B cell (primary cell): ENCODE data around the gene P2RX5. TPM values are rescaled to one million over a fixed set of nuclear protein-coding genes. Genes with fewer than 3 reads are reported as not detected.

ENCODE experiments used
- ATAC-seq: fragments of 200-7000 bp; cut with Tn5 transposase; one replicate; pipeline ENCODE4 v1.10.0; 2021; ENCODE audit warnings: low read depth, mild to moderate bottlenecking, moderate number of reproducible peaks, moderate library complexity
- CTCF ChIA-PET: fragments of 350-600 bp; sonication (Branson Sonifier 250); formaldehyde crosslinking; loops from one replicate; lab custom pipeline; 2021; ENCODE audit warnings: antibody characterized with exemption, inconsistent platforms; lab: Charles Lee
- POLR2A ChIA-PET: fragments of 350-600 bp; sonication (Branson Sonifier 250); formaldehyde crosslinking; loops from one replicate; lab custom pipeline; 2021; ENCODE audit warnings: antibody characterized with exemption; lab: Charles Lee
- DNase-seq: peaks from one replicate; pipeline ENCODE4 v3.0.0; 2013
- H2AFZ ChIP-seq: 2 replicates; pipeline ENCODE4 v1.6.1; 2012; ENCODE audit warnings: mild to moderate bottlenecking, low read depth, low read length; ENCODE audit not compliant: insufficient read depth, poor library complexity, severe bottlenecking
- H3K27ac ChIP-seq, 2 donors: 1 replicate in 1 of 2; 2 replicates in 1 of 2; pipeline ENCODE4 v1.5.1; 2012 to 2013; ENCODE audit warnings: low read length in 2 of 2, mild to moderate bottlenecking in 2 of 2, moderate library complexity in 1 of 2
- H3K27me3 ChIP-seq, 4 experiments: fragments of 200-600 bp in 1 of 4; sonication (generic) in 1 of 4; replicated peaks in 1 of 4; 1 replicate in 2 of 4; 2 replicates in 2 of 4; pipeline versions ENCODE4 v1.6.1 to v1.7.0; 2013 to 2016; ENCODE audit warnings: low read length in 3 of 4, mild to moderate bottlenecking in 2 of 4, mixed read lengths in 1 of 4, moderate library complexity in 1 of 4; ENCODE audit not compliant: insufficient read depth in 4 of 4, control insufficient read depth in 3 of 4; ENCODE audit errors: control extremely low read depth in 1 of 4
- H3K36me3 ChIP-seq, 2 experiments: replicated peaks in 1 of 2; 1 replicate in 1 of 2; 2 replicates in 1 of 2; pipeline versions ENCODE4 v1.6.1 to v1.7.1; 2013; ENCODE audit warnings: low read length in 1 of 2; ENCODE audit not compliant: insufficient read depth in 2 of 2, control insufficient read depth in 1 of 2; ENCODE audit errors: control extremely low read depth in 1 of 2, extremely low read depth in 1 of 2
- H3K4me1 ChIP-seq, 2 donors: fragments of 200-600 bp in 1 of 2; sonication (generic) in 1 of 2; 1 replicate in 1 of 2; 2 replicates in 1 of 2; pipeline versions ENCODE4 v1.5.1 to v1.6.1; 2013 to 2017; ENCODE audit warnings: low read length in 2 of 2; ENCODE audit not compliant: control insufficient read depth in 2 of 2, insufficient read depth in 2 of 2
- H3K4me2 ChIP-seq: replicated peaks from 2 replicates; pipeline ENCODE3; 2012; ENCODE audit warnings: mild to moderate bottlenecking, low read depth, low read length; ENCODE audit not compliant: poor library complexity, severe bottlenecking
- H3K4me3 ChIP-seq, 5 experiments: fragments of 200-600 bp in 1 of 5; sonication (generic) in 1 of 5; 1 replicate in 3 of 5; 2 replicates in 2 of 5; pipeline versions ENCODE4 v1.5.1 to v1.7.0; 2011 to 2016; ENCODE audit warnings: low read length in 4 of 5, mild to moderate bottlenecking in 4 of 5, low read depth in 2 of 5, control low read depth in 1 of 5, moderate library complexity in 1 of 5; ENCODE audit not compliant: insufficient read depth in 1 of 5; ENCODE audit errors: control extremely low read depth in 1 of 5, extremely low read depth in 1 of 5
- H3K79me2 ChIP-seq: fragments of 200-600 bp; sonication (generic); one replicate; pipeline ENCODE4 v1.6.0; 2016; ENCODE audit warnings: low read length; ENCODE audit not compliant: control insufficient read depth, insufficient read depth
- H3K9ac ChIP-seq: fragments of 200-600 bp; sonication (generic); 2 replicates; pipeline ENCODE4 v1.6.1; 2017; ENCODE audit warnings: mild to moderate bottlenecking, low read length, moderate library complexity
- H3K9me3 ChIP-seq, 3 donors: one replicate each; pipeline versions ENCODE4 v1.6.1 to v1.7.1; 2013; ENCODE audit warnings: low read length in 2 of 3; ENCODE audit not compliant: control insufficient read depth in 2 of 3, insufficient read depth in 1 of 3; ENCODE audit errors: control extremely low read depth in 1 of 3
- H4K20me1 ChIP-seq: 2 replicates; pipeline ENCODE4 v1.6.0; 2012; ENCODE audit warnings: mild to moderate bottlenecking, low read length; ENCODE audit not compliant: insufficient read depth, control insufficient read depth, poor library complexity, severe bottlenecking
- H3K27ac Mint-ChIP-seq: one replicate; pipeline ENCODE4 v1.8.0; 2021; ENCODE audit warnings: mixed read lengths
- H3K27me3 Mint-ChIP-seq: one replicate; pipeline ENCODE4 v1.8.0; 2021; ENCODE audit warnings: mixed read lengths
- H3K4me1 Mint-ChIP-seq: one replicate; pipeline ENCODE4 v1.8.0; 2021; ENCODE audit warnings: mixed read lengths
- H3K4me3 Mint-ChIP-seq: one replicate; pipeline ENCODE4 v1.8.0; 2021; ENCODE audit warnings: mixed read lengths
- H3K9me3 Mint-ChIP-seq: one replicate; pipeline ENCODE4 v1.8.0; 2022; ENCODE audit warnings: mixed read lengths; ENCODE audit not compliant: insufficient read depth
- CTCF ChIP-seq: fragments of 200-600 bp; IDR thresholded peaks from one replicate; pipeline ENCODE4 v1.8.0; 2022; ENCODE audit warnings: antibody characterized with exemption, mild to moderate bottlenecking
- EZH2 ChIP-seq: IDR thresholded peaks from 2 replicates; pipeline ENCODE4 v1.6.1; 2012; ENCODE audit warnings: borderline replicate concordance, low read depth, mild to moderate bottlenecking, moderate library complexity, low read length; ENCODE audit not compliant: insufficient read depth, poor library complexity, severe bottlenecking
- WGBS: methylation state at CpG from one replicate; pipeline ENCODE4 v1.1.5; 2013; ENCODE audit warnings: missing lambda C conversion rate; ENCODE audit not compliant: insufficient coverage; 5-methylcytosine and 5-hydroxymethylcytosine counted together
- intact Hi-C: fragments of 100-400 bp; cut with micrococcal nuclease; formaldehyde crosslinking; loops from one replicate; pipeline ENCODE4 v1.10.0; 2022
- polyA plus RNA-seq: library from polyadenylated mRNA; depleted of rRNA; stranded (reverse); fragments of >200 nt; gene quantifications from 2 replicates; pipeline ENCODE4 v1.2.3, GENCODE V29; 2012
- total RNA-seq, 2 donors: library from RNA; stranded (reverse); fragments of 120-200 nt in 1 of 2; gene quantifications; 1 replicate in 1 of 2; 2 replicates in 1 of 2; pipeline versions ENCODE4 v1.2.3 to v1.2.4, GENCODE V29; 2013 to 2022

P2RX5 gene
- total and polyA plus RNA-seq, 2 donors (not counting 1 experiment from before 2014, with no cell fraction given) = 405 to 745 TPM

DNA sequence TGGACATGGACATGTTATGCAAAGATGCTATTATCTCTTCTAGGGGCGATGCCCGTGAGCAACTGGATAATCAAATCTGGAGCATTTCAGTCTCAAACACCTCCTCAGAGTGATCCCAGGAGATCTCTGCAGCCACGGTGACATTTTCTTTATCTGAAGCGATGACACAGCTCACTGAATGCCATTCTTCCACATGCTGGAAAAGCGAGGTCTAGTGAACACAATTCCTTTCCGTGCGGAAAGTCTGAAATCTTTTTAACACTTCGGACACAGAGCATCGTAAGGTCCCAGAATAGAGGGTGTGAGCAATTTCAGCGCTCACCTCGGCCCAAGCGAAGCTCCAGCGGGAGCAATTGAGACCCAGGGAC lies 27.2 kb upstream of the P2RX5 start:
- Mint-ChIP-seq H3K9me3 (no peaks in the 10 kb centered on the region), H3K27me3 (no peaks in the 10 kb centered on the region), H3K27ac (peak overlapping the region; percentile 94), H3K4me1 (peaks cover 64% of the 10 kb centered on the region), H3K4me3 (peak overlapping the region; percentile 96)
- TF ChIP-seq CTCF (no peak), EZH2 (no peak)
- intact Hi-C loops = loop anchor here (1.0 to 2.0 kb wide), 4 partner anchors 12 to 40 kb away; partner anchors contain the start of gene P2RX5
- no peak for DNase-seq
- no peak for ATAC-seq
- H3K27me3 ChIP-seq = no peaks in the 10 kb centered on the region
- H3K36me3 ChIP-seq = peaks cover 4 to 18% of the 10 kb centered on the region in 2 experiments
- peaks cover 48 to 74% of the 10 kb centered on the region in 2 donors for H3K4me1 ChIP-seq
- peak overlapping the region; percentile 89 for H2AFZ ChIP-seq
- H3K27ac ChIP-seq = peak overlapping the region; percentile 49 to 78
- peak overlapping the region; percentile 76 to 96 (median 91) for H3K4me3 ChIP-seq
- H4K20me1 ChIP-seq = no peaks in the 10 kb centered on the region
- 4% methylated on average over 10 of the region's 13 CpGs for WGBS
- peak overlapping the region; percentile 81 for H3K9ac ChIP-seq
- peaks cover 78% of the 10 kb centered on the region for H3K79me2 ChIP-seq
- ChIA-PET CTCF (interaction anchor here (0.8 to 3.0 kb wide), 17 partner anchors 8 to 105 kb away, joined by 3 to 31 read pairs (median 5); partner anchors contain the start of genes CTNS, P2RX5 and SHPK), POLR2A (interaction anchor here (1.3 to 4.2 kb wide), 6 partner anchors 8 to 48 kb away, joined by 3 to 28 read pairs (median 5); partner anchors contain the start of gene P2RX5)
- H3K9me3 ChIP-seq = no peaks in the 10 kb centered on the region
- peak overlapping the region; percentile 93 for H3K4me2 ChIP-seq

- intact Hi-C loops = loop anchor here (1.0 to 2.0 kb wide), 4 partner anchors 11 to 40 kb away; partner anchors contain the start of gene P2RX5
- WGBS = 63% methylated on average over 6 of the region's 6 CpGs
- DNase-seq (no peak), ATAC-seq (no peak)
- Histone ChIP-seq H4K20me1 (no peaks in the 10 kb centered on the region), H3K4me3 (peak overlapping the region; percentile 76 to 96 (median 91)), H3K36me3 (peaks cover 6 to 22% of the 10 kb centered on the region in 2 experiments), H3K4me1 (peaks cover 44 to 70% of the 10 kb centered on the region in 2 donors), H3K9me3 (no peaks in the 10 kb centered on the region), H3K27me3 (no peaks in the 10 kb centered on the region), H3K27ac (peak overlapping the region; percentile 49 to 78), H3K79me2 (peaks cover 80% of the 10 kb centered on the region), H3K4me2 (peak overlapping the region; percentile 93), H3K9ac (peak overlapping the region; percentile 81), H2AFZ (peak overlapping the region; percentile 89)
- ChIA-PET CTCF (interaction anchor here (0.8 to 3.0 kb wide), 16 partner anchors 8 to 122 kb away, joined by 3 to 31 read pairs (median 6); no protein-coding TSS in a partner anchor), POLR2A (interaction anchor here (1.0 to 4.2 kb wide), 6 partner anchors 9 to 27 kb away, joined by 3 to 28 read pairs (median 5); partner anchors contain the start of gene P2RX5)
- H3K4me3 Mint-ChIP-seq = peak overlapping the region; percentile 96
- H3K27ac Mint-ChIP-seq = peak overlapping the region; percentile 94
- no peaks in the 10 kb centered on the region for H3K9me3 Mint-ChIP-seq
- TF ChIP-seq EZH2 (no peak), CTCF (no peak)
- no peaks in the 10 kb centered on the region for H3K27me3 Mint-ChIP-seq
- H3K4me1 Mint-ChIP-seq = peaks cover 62% of the 10 kb centered on the region
Measured at GRCh38 chr17:3722716-3723115, 26.8 kb upstream of the P2RX5 start.
